Mesothelial cell of epicardium (in vitro differentiated cells): ENCODE results near the gene DPYD. TPM values are rescaled to one million over a fixed set of nuclear protein-coding genes. Genes with fewer than 3 reads are reported as not detected.

Source experiments
- DNase-seq, 2 experiments: peaks; one replicate each; pipeline ENCODE4 v3.0.0; 2021; ENCODE audit warnings: low spot score in 2 of 2; ENCODE audit not compliant: unreplicated experiment in 2 of 2
- H3K27ac Mint-ChIP-seq: 2 replicates; pipeline ENCODE4 v1.8.0; 2021; ENCODE audit warnings: mixed read lengths
- H3K27me3 Mint-ChIP-seq: 2 replicates; pipeline ENCODE4 v1.8.0; 2021; ENCODE audit warnings: low read depth, mixed read lengths
- H3K36me3 Mint-ChIP-seq: 2 replicates; pipeline ENCODE4 v1.8.0; 2021; ENCODE audit warnings: mixed read lengths
- H3K4me1 Mint-ChIP-seq: 2 replicates; pipeline ENCODE4 v1.8.0; 2021; ENCODE audit warnings: mixed read lengths
- H3K4me3 Mint-ChIP-seq: 2 replicates; pipeline ENCODE4 v1.8.0; 2021; ENCODE audit warnings: mild to moderate bottlenecking, moderate library complexity, mixed read lengths
- H3K9me3 Mint-ChIP-seq: 2 replicates; pipeline ENCODE4 v1.8.0; 2021; ENCODE audit warnings: mixed read lengths
- total RNA-seq: library from RNA; stranded (reverse); gene quantifications from 3 replicates; pipeline ENCODE4 v1.2.1, GENCODE V29; 2021
- TF ChIP-seq, protein P1 (sequence below): fragments of 200-600 bp; sonication (generic); IDR thresholded peaks from one replicate; pipeline ENCODE4 v1.5.0; 2021; ENCODE audit warnings: antibody characterized with exemption; ENCODE audit not compliant: unreplicated experiment

Gene DPYD
- total RNA-seq, 1 donor from 2014 or later = 13.3 TPM

DNA sequence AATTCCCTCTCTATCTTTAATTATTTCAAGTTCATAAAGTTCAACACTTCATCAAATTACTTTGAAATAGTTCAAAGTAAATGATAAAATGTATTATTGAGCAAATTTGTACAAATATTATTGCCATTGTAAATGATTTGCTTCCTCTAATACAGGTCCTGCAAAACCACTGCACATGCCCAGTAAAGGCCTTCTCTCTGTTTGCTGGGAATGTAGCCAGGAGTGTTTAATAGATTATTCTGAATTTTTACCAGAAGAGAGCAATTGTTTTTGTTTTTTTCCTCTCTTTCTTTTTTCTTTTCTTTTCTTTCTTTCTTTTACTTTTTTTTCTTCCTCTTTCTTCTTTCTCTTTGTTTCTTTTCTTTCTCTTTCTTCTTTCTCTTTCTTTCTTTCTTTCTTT is 713.0 kb downstream of the DPYD start:
- Mint-ChIP-seq H3K27me3 (no peaks in the 10 kb centered on the region), H3K9me3 (no peaks in the 10 kb centered on the region), H3K27ac (no peak overlapping the region), H3K36me3 (no peaks in the 10 kb centered on the region), H3K4me3 (no peak overlapping the region), H3K4me1 (peaks cover 2% of the 10 kb centered on the region)
- TF ChIP-seq, protein P1, sequence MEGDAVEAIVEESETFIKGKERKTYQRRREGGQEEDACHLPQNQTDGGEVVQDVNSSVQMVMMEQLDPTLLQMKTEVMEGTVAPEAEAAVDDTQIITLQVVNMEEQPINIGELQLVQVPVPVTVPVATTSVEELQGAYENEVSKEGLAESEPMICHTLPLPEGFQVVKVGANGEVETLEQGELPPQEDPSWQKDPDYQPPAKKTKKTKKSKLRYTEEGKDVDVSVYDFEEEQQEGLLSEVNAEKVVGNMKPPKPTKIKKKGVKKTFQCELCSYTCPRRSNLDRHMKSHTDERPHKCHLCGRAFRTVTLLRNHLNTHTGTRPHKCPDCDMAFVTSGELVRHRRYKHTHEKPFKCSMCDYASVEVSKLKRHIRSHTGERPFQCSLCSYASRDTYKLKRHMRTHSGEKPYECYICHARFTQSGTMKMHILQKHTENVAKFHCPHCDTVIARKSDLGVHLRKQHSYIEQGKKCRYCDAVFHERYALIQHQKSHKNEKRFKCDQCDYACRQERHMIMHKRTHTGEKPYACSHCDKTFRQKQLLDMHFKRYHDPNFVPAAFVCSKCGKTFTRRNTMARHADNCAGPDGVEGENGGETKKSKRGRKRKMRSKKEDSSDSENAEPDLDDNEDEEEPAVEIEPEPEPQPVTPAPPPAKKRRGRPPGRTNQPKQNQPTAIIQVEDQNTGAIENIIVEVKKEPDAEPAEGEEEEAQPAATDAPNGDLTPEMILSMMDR = no peak
- DNase-seq = no peak

DNA sequence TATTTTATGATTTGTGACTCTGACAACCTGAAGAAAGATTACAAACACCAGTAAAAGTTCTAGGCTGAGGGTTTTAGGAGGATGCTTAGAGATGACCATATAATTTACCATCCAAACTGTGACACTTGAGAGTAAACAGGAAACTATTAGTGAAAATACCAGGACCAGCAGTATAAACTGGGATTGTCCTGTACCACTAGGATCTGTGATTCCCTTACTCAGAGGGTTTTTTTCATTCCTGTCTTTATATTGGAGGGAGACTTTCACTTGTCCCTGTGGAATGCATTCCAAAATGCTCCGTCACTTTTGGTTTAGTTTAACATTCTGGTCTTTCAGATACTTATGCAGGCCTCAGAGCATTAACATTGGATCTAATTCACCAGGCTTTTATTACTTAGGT is 716.4 kb downstream of the DPYD start:
- Mint-ChIP-seq H3K4me1 (peaks cover 20% of the 10 kb centered on the region), H3K36me3 (no peaks in the 10 kb centered on the region), H3K27me3 (no peaks in the 10 kb centered on the region), H3K9me3 (no peaks in the 10 kb centered on the region), H3K27ac (no peak overlapping the region), H3K4me3 (no peak overlapping the region)
- TF ChIP-seq, protein P1 = no peak
- DNase-seq = no peak

DNA sequence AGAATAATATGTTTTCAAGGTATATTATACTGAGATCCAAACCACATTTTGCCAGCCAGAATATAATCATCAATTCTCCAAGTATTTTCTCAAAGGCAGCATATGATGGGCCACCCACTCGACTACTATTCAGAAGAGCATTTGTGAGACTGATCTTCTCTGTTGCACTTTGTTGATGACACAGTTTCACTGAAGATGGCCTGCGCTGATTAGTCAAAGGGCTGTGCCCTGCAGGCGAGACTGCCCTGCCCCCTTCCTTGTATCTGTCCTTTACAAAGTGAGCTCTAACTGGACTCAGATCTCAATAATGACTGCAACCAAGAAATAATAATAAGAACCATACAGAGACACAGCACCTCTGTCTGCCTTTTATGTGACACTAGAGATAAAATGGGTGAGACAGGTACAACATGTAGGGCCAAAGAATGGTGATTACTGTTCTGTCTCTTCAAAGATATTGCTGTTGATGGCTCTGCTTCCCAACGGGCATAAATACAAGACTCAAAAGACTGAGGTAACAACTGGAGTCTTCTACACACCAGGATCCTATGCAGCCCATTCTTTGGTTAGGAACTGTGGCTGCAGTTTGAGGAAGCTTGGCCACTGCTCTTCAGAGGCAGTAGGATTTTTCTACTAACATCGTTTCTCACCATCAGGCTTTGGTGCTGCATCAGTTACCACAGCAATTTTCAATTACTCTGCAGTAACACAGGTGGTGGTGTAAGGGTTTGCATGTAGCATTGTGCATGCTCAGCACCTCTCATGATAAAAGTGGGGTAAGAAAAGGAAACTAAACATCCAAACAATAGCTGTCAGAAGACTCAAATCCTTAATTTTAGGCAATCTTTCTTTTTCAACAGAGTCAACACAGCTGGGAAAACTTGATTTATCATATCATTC is 718.1 kb downstream of the DPYD start:
- TF ChIP-seq, protein P1 = no peak
- H3K4me3 Mint-ChIP-seq = no peak overlapping the region
- no peaks in the 10 kb centered on the region for H3K36me3 Mint-ChIP-seq
- peak overlapping the region; percentile 34 for H3K27ac Mint-ChIP-seq
- DNase-seq = no peak
- no peaks in the 10 kb centered on the region for H3K9me3 Mint-ChIP-seq
- peaks cover 24% of the 10 kb centered on the region for H3K4me1 Mint-ChIP-seq
- no peaks in the 10 kb centered on the region for H3K27me3 Mint-ChIP-seq

DNA sequence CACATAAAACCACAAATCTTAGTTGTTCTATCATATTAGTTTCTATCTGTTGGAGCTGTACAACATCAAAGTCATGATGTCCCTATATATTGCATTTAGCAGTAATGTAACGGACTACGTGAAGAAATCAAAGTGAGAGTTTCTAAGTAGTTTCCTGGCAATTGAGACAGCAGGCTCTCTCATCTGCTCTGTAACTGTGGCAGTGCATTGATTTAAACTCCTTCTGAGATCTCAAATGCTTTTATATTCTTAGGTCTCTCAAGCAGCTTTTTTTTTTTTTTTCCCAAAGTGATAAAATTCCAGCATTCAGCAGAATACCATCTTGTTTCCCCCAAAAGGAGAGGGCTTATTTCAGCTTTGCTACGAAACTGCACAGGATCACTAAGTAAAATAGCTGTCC is 719.2 kb downstream of the DPYD start:
- H3K4me1 Mint-ChIP-seq = peaks cover 24% of the 10 kb centered on the region
- no peak overlapping the region for H3K27ac Mint-ChIP-seq
- no peak for DNase-seq
- H3K4me3 Mint-ChIP-seq = no peak overlapping the region
- TF ChIP-seq, protein P1 = no peak
- H3K9me3 Mint-ChIP-seq = no peaks in the 10 kb centered on the region
- H3K36me3 Mint-ChIP-seq = no peaks in the 10 kb centered on the region
- no peaks in the 10 kb centered on the region for H3K27me3 Mint-ChIP-seq

DNA sequence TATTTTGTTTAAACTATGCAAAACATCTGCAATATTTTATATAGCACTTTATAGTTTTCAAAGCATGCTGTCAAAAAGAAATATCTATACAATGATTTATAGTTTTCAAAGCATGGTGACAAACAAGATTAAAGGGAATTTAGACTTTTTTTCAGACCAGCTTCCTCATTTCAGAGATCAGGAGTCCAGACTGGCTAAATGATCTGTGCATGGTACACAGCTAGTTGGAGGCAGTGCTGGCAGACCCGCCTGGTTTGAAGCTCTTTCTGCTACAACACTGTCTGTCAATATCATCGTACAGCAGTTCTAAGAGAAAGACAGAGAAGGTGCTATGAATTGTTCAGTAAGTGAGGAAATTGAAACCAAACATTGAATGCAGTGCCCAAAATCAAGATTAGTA is 720.2 kb downstream of the DPYD start:
- no peaks in the 10 kb centered on the region for H3K36me3 Mint-ChIP-seq
- no peaks in the 10 kb centered on the region for H3K27me3 Mint-ChIP-seq
- H3K9me3 Mint-ChIP-seq = no peaks in the 10 kb centered on the region
- peak overlapping the region; percentile 64 for H3K27ac Mint-ChIP-seq
- peaks cover 24% of the 10 kb centered on the region for H3K4me1 Mint-ChIP-seq
- H3K4me3 Mint-ChIP-seq = no peak overlapping the region
- DNase-seq = no peak
- TF ChIP-seq, protein P1 = no peak
